Measurements from ENCODE around the gene IQGAP3.

DNA sequence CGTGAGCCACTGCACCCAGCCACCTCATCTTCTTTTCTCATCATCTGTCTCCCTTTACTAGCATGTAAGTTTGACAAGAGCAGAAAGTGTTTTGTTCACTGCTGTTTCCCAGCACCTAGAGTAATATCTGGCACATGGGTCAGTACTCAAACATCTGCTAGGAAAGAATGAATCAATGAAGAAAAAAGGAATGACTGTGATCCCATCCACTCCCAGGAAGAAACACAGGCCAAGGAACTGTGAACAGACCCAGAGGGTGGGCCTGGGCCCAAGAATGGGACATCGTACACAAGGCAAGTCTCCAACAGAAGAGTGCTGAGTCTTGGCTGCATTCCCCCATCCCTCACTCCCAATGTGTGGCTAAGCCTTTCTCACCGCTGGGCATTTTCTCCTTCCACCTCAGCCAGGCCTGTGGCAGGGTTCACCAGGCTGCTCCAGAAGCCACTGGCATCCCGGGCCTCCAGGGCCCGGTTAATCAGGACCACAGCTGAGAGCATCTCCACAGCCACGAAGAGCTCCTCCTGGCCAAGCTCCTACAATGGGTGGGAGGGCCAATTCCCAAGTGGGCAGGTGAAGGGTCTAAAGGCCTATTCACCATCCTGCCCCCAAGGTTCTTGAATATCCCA, 18.4 kb downstream of the IQGAP3 start:
- TF ChIP-seq, protein P1, sequence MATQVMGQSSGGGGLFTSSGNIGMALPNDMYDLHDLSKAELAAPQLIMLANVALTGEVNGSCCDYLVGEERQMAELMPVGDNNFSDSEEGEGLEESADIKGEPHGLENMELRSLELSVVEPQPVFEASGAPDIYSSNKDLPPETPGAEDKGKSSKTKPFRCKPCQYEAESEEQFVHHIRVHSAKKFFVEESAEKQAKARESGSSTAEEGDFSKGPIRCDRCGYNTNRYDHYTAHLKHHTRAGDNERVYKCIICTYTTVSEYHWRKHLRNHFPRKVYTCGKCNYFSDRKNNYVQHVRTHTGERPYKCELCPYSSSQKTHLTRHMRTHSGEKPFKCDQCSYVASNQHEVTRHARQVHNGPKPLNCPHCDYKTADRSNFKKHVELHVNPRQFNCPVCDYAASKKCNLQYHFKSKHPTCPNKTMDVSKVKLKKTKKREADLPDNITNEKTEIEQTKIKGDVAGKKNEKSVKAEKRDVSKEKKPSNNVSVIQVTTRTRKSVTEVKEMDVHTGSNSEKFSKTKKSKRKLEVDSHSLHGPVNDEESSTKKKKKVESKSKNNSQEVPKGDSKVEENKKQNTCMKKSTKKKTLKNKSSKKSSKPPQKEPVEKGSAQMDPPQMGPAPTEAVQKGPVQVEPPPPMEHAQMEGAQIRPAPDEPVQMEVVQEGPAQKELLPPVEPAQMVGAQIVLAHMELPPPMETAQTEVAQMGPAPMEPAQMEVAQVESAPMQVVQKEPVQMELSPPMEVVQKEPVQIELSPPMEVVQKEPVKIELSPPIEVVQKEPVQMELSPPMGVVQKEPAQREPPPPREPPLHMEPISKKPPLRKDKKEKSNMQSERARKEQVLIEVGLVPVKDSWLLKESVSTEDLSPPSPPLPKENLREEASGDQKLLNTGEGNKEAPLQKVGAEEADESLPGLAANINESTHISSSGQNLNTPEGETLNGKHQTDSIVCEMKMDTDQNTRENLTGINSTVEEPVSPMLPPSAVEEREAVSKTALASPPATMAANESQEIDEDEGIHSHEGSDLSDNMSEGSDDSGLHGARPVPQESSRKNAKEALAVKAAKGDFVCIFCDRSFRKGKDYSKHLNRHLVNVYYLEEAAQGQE (IDR thresholded peaks at IDR 0.05; ENCODE audit: borderline replicate concordance) = no peak
- TF ChIP-seq, protein P2, sequence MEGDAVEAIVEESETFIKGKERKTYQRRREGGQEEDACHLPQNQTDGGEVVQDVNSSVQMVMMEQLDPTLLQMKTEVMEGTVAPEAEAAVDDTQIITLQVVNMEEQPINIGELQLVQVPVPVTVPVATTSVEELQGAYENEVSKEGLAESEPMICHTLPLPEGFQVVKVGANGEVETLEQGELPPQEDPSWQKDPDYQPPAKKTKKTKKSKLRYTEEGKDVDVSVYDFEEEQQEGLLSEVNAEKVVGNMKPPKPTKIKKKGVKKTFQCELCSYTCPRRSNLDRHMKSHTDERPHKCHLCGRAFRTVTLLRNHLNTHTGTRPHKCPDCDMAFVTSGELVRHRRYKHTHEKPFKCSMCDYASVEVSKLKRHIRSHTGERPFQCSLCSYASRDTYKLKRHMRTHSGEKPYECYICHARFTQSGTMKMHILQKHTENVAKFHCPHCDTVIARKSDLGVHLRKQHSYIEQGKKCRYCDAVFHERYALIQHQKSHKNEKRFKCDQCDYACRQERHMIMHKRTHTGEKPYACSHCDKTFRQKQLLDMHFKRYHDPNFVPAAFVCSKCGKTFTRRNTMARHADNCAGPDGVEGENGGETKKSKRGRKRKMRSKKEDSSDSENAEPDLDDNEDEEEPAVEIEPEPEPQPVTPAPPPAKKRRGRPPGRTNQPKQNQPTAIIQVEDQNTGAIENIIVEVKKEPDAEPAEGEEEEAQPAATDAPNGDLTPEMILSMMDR (IDR thresholded peaks at IDR 0.05; ENCODE audit: poor library complexity, severe bottlenecking) = no peak
- TF ChIP-seq EP300 (conservative IDR thresholded peaks at IDR 0.05; ENCODE audit: poor library complexity, severe bottlenecking) (no peak), TAF1 (IDR thresholded peaks at IDR 0.05; ENCODE audit: low read depth) (no peak), EZH2 (IDR thresholded peaks at IDR 0.05; ENCODE audit: borderline replicate concordance, insufficient read depth, low read length, poor library complexity, severe bottlenecking) (no peak), POLR2AphosphoS5 (IDR thresholded peaks at IDR 0.05) (no peak), RAD21 (conservative IDR thresholded peaks at IDR 0.05) (no peak), SMC3 (conservative IDR thresholded peaks at IDR 0.05; ENCODE audit: poor library complexity) (no peak)
